ENCODE results near the gene SLPI. TPM values are rescaled to one million over a fixed set of nuclear protein-coding genes. Genes with fewer than 3 reads are reported as not detected.

SLPI gene
- total and polyA plus RNA-seq, 10 donors = 2.9 to 26.9 (median 8.7) TPM

DNA sequence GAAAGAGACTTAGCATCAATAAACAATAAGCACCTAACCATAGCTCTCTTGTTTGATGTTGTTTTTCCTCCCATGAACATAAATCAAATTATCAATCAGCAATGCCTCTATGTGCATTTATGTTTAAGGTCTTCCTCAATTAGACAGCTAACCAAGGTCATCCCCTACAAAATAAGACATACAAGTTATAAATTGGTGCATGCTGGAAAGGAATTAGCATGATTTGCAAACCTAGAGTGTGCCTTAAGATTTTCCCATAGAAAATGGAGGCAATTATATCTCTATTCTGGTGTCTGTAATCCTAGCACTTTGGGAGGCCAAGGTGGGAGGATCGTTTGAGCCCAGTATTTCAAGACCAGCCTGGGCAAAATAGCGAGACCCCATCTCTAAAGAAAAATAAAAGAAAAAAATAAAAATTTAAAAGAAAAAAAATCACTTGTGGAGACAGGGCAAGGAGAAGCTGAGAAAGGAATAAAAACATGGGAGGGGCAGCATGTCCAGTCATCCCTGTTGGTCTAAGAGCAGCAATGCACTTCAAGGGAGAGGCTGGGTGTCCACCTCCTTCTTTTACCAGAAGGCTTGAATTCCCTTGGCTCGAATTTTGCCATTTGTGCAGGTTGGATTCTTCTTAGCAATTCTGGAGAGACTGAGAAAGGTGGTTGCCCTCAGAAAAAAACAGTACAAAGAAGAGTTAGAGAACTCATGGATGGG, 9.3 kb upstream of the SLPI start:
- Histone ChIP-seq H3K27ac (no peak overlapping the region), H3K36me3 (no peaks in the 10 kb centered on the region), H3K27me3 (replicated peaks in 1 of 7) (peaks cover 0 to 37% (median 0%) of the 10 kb centered on the region in 7 donors), H3K9me3 (no peaks in the 10 kb centered on the region), H3K4me3 (no peak overlapping the region), H3K4me1 (no peaks in the 10 kb centered on the region)
- intact Hi-C loops (cut with DNase I; ENCODE audit: low total_unique reads) = no loop called here
- DNase-seq = no peak
- TF ChIP-seq, protein P1, sequence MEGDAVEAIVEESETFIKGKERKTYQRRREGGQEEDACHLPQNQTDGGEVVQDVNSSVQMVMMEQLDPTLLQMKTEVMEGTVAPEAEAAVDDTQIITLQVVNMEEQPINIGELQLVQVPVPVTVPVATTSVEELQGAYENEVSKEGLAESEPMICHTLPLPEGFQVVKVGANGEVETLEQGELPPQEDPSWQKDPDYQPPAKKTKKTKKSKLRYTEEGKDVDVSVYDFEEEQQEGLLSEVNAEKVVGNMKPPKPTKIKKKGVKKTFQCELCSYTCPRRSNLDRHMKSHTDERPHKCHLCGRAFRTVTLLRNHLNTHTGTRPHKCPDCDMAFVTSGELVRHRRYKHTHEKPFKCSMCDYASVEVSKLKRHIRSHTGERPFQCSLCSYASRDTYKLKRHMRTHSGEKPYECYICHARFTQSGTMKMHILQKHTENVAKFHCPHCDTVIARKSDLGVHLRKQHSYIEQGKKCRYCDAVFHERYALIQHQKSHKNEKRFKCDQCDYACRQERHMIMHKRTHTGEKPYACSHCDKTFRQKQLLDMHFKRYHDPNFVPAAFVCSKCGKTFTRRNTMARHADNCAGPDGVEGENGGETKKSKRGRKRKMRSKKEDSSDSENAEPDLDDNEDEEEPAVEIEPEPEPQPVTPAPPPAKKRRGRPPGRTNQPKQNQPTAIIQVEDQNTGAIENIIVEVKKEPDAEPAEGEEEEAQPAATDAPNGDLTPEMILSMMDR (IDR thresholded peaks at IDR 0.05 in 8 of 11, conservative IDR thresholded peaks at IDR 0.05 in 3 of 11) = no peak
- TF ChIP-seq POLR2A (IDR thresholded peaks at IDR 0.05) (no peak), POLR2AphosphoS5 (IDR thresholded peaks at IDR 0.05) (no peak)
- WGBS, 5 donors = 67 to 82% (median 76%) methylated on average over 3 of the region's 3 CpGs

DNA sequence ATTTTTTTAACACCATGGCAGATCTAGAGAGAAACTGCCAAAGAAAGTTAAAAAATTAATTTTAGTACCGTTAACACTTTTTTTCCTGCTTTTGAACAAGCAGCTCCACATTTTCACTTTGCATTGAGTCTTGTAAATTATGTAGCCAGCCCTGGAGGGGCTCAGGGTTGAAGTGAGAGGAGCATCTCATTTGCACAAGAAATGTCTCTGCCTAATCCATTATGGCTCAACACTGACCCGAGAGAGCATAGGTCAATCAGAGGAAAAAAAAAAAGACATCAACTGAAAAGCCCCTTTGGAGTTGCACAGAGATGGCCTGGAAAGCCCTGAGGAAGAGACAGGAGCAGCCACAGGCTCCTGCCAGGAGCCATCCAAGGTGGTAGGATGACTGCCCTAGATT, 4.3 kb upstream of the SLPI start:
- no peak for DNase-seq
- no peaks in the 10 kb centered on the region for H3K9me3 ChIP-seq
- no peaks in the 10 kb centered on the region for H3K36me3 ChIP-seq
- 46 to 62% (median 58%) methylated on average over 2 of the region's 2 CpGs for WGBS, 5 donors
- H3K27me3 ChIP-seq (replicated peaks in 1 of 7) = peaks cover 0 to 49% (median 0%) of the 10 kb centered on the region in 7 donors
- H3K4me3 ChIP-seq = no peak overlapping the region
- H3K4me1 ChIP-seq = peaks cover 0 to 17% (median 4%) of the 10 kb centered on the region in 6 donors
- TF ChIP-seq POLR2AphosphoS5 (IDR thresholded peaks at IDR 0.05) (no peak), POLR2A (IDR thresholded peaks at IDR 0.05) (no peak)
- TF ChIP-seq, protein P1 (IDR thresholded peaks at IDR 0.05 in 8 of 11, conservative IDR thresholded peaks at IDR 0.05 in 3 of 11) = no peak
- H3K27ac ChIP-seq = no peak overlapping the region
- intact Hi-C loops (cut with DNase I; ENCODE audit: low total_unique reads) = no loop called here

DNA sequence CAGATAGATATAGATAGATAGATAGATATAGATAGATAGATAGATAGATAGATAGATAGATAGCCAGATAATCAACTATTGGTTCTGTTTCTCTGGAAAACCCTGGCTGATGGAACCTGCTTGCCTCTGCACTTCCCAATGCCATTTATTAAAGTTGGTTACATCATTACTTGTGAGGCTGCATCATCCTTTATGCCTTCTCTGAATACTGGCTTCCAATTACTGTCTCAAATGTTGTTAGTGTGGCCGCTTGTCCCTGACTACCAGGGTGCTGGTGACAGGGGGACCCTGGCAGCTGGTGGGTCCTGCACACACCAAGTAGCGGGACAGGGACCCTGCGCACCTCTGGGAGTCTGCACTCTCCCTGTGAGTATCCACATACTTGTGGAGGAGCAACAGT, 3.9 kb upstream of the SLPI start:
- Histone ChIP-seq H3K9me3 (no peaks in the 10 kb centered on the region), H3K27ac (no peak overlapping the region), H3K27me3 (replicated peaks in 1 of 7) (peaks cover 0 to 53% (median 0%) of the 10 kb centered on the region in 7 donors), H3K36me3 (no peaks in the 10 kb centered on the region), H3K4me1 (peaks cover 0 to 17% (median 4%) of the 10 kb centered on the region in 6 donors), H3K4me3 (no peak overlapping the region)
- intact Hi-C loops (cut with DNase I; ENCODE audit: low total_unique reads) = no loop called here
- 79 to 98% (median 92%) methylated on average over 3 of the region's 3 CpGs for WGBS, 5 donors
- TF ChIP-seq POLR2A (IDR thresholded peaks at IDR 0.05) = no peak
- TF ChIP-seq, protein P1 (IDR thresholded peaks at IDR 0.05 in 8 of 11, conservative IDR thresholded peaks at IDR 0.05 in 3 of 11) = no peak
- no peak for TF ChIP-seq POLR2AphosphoS5 (IDR thresholded peaks at IDR 0.05)
- DNase-seq = no peak

DNA sequence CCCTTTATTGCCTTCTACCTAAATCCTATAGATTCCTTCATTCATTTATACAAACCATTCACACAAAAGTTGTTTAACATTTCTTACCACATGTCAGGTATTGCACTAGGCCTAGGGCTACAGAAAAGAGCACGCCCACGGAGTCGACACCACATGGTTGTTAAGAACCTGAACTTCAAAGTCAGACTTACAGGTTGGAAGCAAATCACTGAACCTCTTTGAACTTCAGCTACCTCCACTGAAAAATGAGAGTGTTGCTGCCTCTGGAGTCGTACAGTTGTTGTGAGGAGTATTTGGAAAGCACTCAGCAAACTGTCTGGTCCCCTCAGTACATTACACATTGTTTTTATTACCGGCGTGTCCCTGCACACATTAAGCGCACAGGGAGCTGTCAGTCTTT, 3.3 kb upstream of the SLPI start:
- WGBS, 5 donors = 85 to 90% (median 87%) methylated on average over 7 of the region's 7 CpGs
- intact Hi-C loops (cut with DNase I; ENCODE audit: low total_unique reads) = no loop called here
- Histone ChIP-seq H3K27ac (no peak overlapping the region), H3K27me3 (replicated peaks in 1 of 7) (peaks cover 0 to 59% (median 0%) of the 10 kb centered on the region in 7 donors), H3K4me3 (no peak overlapping the region), H3K36me3 (no peaks in the 10 kb centered on the region), H3K9me3 (no peaks in the 10 kb centered on the region), H3K4me1 (peaks cover 0 to 17% (median 4%) of the 10 kb centered on the region in 6 donors)
- DNase-seq = no peak
- no peak for TF ChIP-seq POLR2A (IDR thresholded peaks at IDR 0.05)
- no peak for TF ChIP-seq POLR2AphosphoS5 (IDR thresholded peaks at IDR 0.05)
- TF ChIP-seq, protein P1 (IDR thresholded peaks at IDR 0.05 in 8 of 11, conservative IDR thresholded peaks at IDR 0.05 in 3 of 11) = no peak

Data from spleen (tissue), 11 donors.